K562 (cell line): ENCODE results near the gene HMCN2. TPM values are rescaled to one million over a fixed set of nuclear protein-coding genes. Genes with fewer than 3 reads are reported as not detected.

Source experiments
- ATAC-seq: fragments of 200-7000 bp; cut with Tn5 transposase; 3 replicates; pipeline ENCODE4 v1.9.1; 2020; ENCODE audit warnings: moderate library complexity
- BruUV-seq: library from RNA; stranded (reverse); fragments of 400-500 nt; replicated peaks from 2 replicates; lab custom pipeline; 2021; lab: Mats Ljungman, UMichigan
- CTCF ChIA-PET: fragments of 300-600 bp; formaldehyde crosslinking; extraction: SDS; loops from one replicate; lab custom pipeline; 2021; ENCODE audit warnings: low intra/inter-chr PET ratio; lab: Yijun Ruan, JAX
- POLR2A ChIA-PET: fragments of 300-600, 350-650 bp; sonication (Branson Sonifier 250); formaldehyde crosslinking; extraction: SDS; loops from one replicate; lab custom pipeline; 2021; ENCODE audit warnings: antibody characterized with exemption, inconsistent platforms; lab: Yijun Ruan, JAX
- DNase-seq, 4 experiments: peaks; one replicate each; pipeline versions ENCODE4 v3.0.0 to v3.0.0-alpha.2; 2011 to 2018; ENCODE audit warnings: low spot score in 3 of 4, mixed read lengths in 3 of 4; ENCODE audit errors: extremely low read depth in 1 of 4
- FAIRE-seq: peaks from 2 replicates; lab custom pipeline; 2011; peaks lifted over from hg19 to GRCh38; lab: Jason Lieb, UNC
- H2AFZ ChIP-seq: 2 replicates; pipeline ENCODE4 v1.6.0; 2011; ENCODE audit warnings: low read depth, low read length, control low read depth, inconsistent platforms
- H3K27ac ChIP-seq: fragments of 200-600 bp; 3 replicates; pipeline ENCODE4 v1.8.0; 2011; ENCODE audit warnings: low read depth, mild to moderate bottlenecking, control low read depth, inconsistent platforms, low read length, moderate library complexity, mixed read lengths; ENCODE audit errors: extremely low read depth
- H3K27me3 ChIP-seq, 2 experiments: fragments of 300-600 bp in 1 of 2; 2 replicates in 1 of 2; 3 replicates in 1 of 2; pipeline versions ENCODE4 v1.6.0 to v1.8.0; 2011; ENCODE audit warnings: inconsistent platforms in 2 of 2, low read length in 2 of 2, mild to moderate bottlenecking in 1 of 2, mixed read lengths in 1 of 2, moderate library complexity in 1 of 2; ENCODE audit not compliant: control insufficient read depth in 2 of 2, insufficient read depth in 2 of 2
- H3K36me3 ChIP-seq: fragments of 300-600 bp; 3 replicates; pipeline ENCODE4 v1.8.0; 2011; ENCODE audit warnings: mild to moderate bottlenecking, low read length, inconsistent platforms; ENCODE audit not compliant: control insufficient read depth, insufficient read depth
- H3K4me1 ChIP-seq, 2 experiments: fragments of 200-600 bp in 1 of 2; replicated peaks in 1 of 2; 2 replicates in 1 of 2; 3 replicates in 1 of 2; pipeline versions ENCODE4 v1.5.1 to v1.8.0; 2011; ENCODE audit warnings: inconsistent platforms in 2 of 2, low read length in 2 of 2, mild to moderate bottlenecking in 1 of 2, mixed read lengths in 1 of 2, moderate library complexity in 1 of 2; ENCODE audit not compliant: control insufficient read depth in 2 of 2, insufficient read depth in 2 of 2
- H3K4me2 ChIP-seq: 2 replicates; pipeline ENCODE4 v1.6.1; 2011; ENCODE audit warnings: low read length, control low read depth, inconsistent platforms, mixed read lengths; ENCODE audit not compliant: insufficient read depth
- H3K4me3 ChIP-seq: fragments of 200-600 bp; sonication (generic), shearing (Covaris generic); 2 replicates; pipeline ENCODE4 v1.5.1; 2016; ENCODE audit warnings: control low read depth, inconsistent platforms
- H3K79me2 ChIP-seq: fragments of 200-600 bp; 3 replicates; pipeline ENCODE4 v1.8.0; 2011; ENCODE audit warnings: low read length, inconsistent platforms; ENCODE audit not compliant: control insufficient read depth, insufficient read depth
- H3K9ac ChIP-seq, 2 experiments: 2 replicates each; pipeline versions ENCODE4 v1.6.0 to v1.6.1; 2011; ENCODE audit warnings: low read depth in 2 of 2, low read length in 2 of 2, control low read depth in 1 of 2, inconsistent platforms in 1 of 2, mild to moderate bottlenecking in 1 of 2, mixed read lengths in 1 of 2; ENCODE audit not compliant: insufficient read depth in 1 of 2
- H3K9me1 ChIP-seq: one replicate; pipeline ENCODE4 v1.6.0; 2011; ENCODE audit warnings: inconsistent platforms, mild to moderate bottlenecking, low read length, moderate library complexity; ENCODE audit not compliant: control insufficient read depth, insufficient read depth
- H3K9me3 ChIP-seq: replicated peaks from 2 replicates; pipeline ENCODE4 v1.5.1; 2011; ENCODE audit warnings: low read depth, low read length, inconsistent platforms; ENCODE audit not compliant: control insufficient read depth, insufficient read depth
- H4K20me1 ChIP-seq: replicated peaks from 2 replicates; pipeline ENCODE4 v1.6.1; 2011; ENCODE audit warnings: low read length, inconsistent platforms, mixed read lengths; ENCODE audit not compliant: control insufficient read depth, insufficient read depth
- CSDE1 ChIP-seq, 2 experiments: fragments of 450-650 bp; IDR thresholded peaks; 2 replicates each; pipeline ENCODE4 v1.6.1; 2016; ENCODE audit warnings: mild to moderate bottlenecking in 1 of 2
- ELF1 ChIP-seq: fragments of 200-800 bp; sonication (Bioruptor generic); IDR thresholded peaks from 2 replicates; pipeline ENCODE4 v1.6.1; 2016; ENCODE audit warnings: missing genetic modification characterization, missing compliant biosample characterization
- EP300 ChIP-seq: IDR thresholded peaks from 2 replicates; pipeline ENCODE4 v1.6.1; 2012; ENCODE audit warnings: low read length, improper control_type of control experiment
- NR1H2 ChIP-seq: sonication (generic); formaldehyde crosslinking; IDR thresholded peaks from 2 replicates; pipeline ENCODE4 v1.4.0; 2020; ENCODE audit warnings: mild to moderate bottlenecking, missing genetic modification reagents
- POLR2B ChIP-seq: fragments of 450-650 bp; IDR thresholded peaks from 2 replicates; pipeline ENCODE4 v1.6.1; 2018; ENCODE audit warnings: low read depth; ENCODE audit not compliant: partially characterized antibody
- PURB ChIP-seq: sonication (generic); formaldehyde crosslinking; IDR thresholded peaks from 2 replicates; pipeline ENCODE4 v1.9.0; 2021; ENCODE audit warnings: low read depth, mild to moderate bottlenecking, missing genetic modification reagents
- RAD21 ChIP-seq, 2 experiments: fragments of 250-450 bp in 1 of 2; fragments of 450-650 bp in 1 of 2; sonication (Bioruptor Pico) in 1 of 2; formaldehyde crosslinking in 1 of 2; IDR thresholded peaks in 1 of 2; conservative IDR thresholded peaks in 1 of 2; 2 replicates each; pipeline versions ENCODE4 v1.4.0 to v1.8.0; 2020 to 2022; ENCODE audit warnings: mild to moderate bottlenecking in 2 of 2, moderate library complexity in 1 of 2
- SREBF2 ChIP-seq: sonication (generic); formaldehyde crosslinking; IDR thresholded peaks from 2 replicates; pipeline ENCODE4 v1.4.0; 2020; ENCODE audit warnings: mild to moderate bottlenecking, missing genetic modification reagents
- STAG1 ChIP-seq: sonication (generic); formaldehyde crosslinking; IDR thresholded peaks from 2 replicates; pipeline ENCODE4 v1.5.0; 2020; ENCODE audit warnings: missing genetic modification reagents, borderline replicate concordance
- ZNF445 ChIP-seq: fragments of 250-450 bp; sonication (Bioruptor Pico); IDR thresholded peaks from 2 replicates; pipeline ENCODE4 v1.4.0; 2020; ENCODE audit warnings: low read depth, mild to moderate bottlenecking, moderate library complexity
- WGBS: fragments of 100-300 bp; shearing (Covaris generic); methylation state at CpG from one replicate; pipeline ENCODE4 v1.1.6; 2016; ENCODE audit warnings: low coverage, mixed read lengths; ENCODE audit not compliant: insufficient coverage; ENCODE audit errors: missing lambda C conversion rate; 5-methylcytosine and 5-hydroxymethylcytosine counted together
- in situ Hi-C: fragments of 300-500 bp; cut with MboI; formaldehyde crosslinking; loops from 4 replicates; pipeline ENCODE4 v1.15.0; 2018; ENCODE audit warnings: inconsistent platforms, mixed read lengths
- intact Hi-C: fragments of 100-400 bp; cut with micrococcal nuclease; formaldehyde crosslinking; loops from 2 replicates; pipeline ENCODE4 v1.14.2; 2022
- polyA plus RNA-seq, 8 experiments: library from polyadenylated mRNA; depleted of rRNA in 4 of 8; stranded (reverse) in 5 of 8; unstranded in 3 of 8; fragments of >200 nt; fragmentation: Nextera tagmentation in 2 of 8; fragmentation: Illumina TruSeq in 1 of 8; extraction: Ambion mirVana in 2 of 8; extraction: Trizol in 1 of 8; gene quantifications; 2 replicates each; pipeline versions ENCODE4 v1.2.1 to v1.2.3, GENCODE V29; 2011 to 2014; ENCODE audit warnings: inconsistent platforms in 1 of 8, missing spikeins in 1 of 8
- total RNA-seq, 7 experiments: library from RNA; depleted of rRNA in 6 of 7; stranded (reverse); fragments of >200 nt in 6 of 7; fragmentation: Illumina TruSeq in 2 of 7; extraction: Trizol in 2 of 7; gene quantifications; 2 replicates each; pipeline versions ENCODE4 v1.2.1 to v1.2.3, GENCODE V29; 2011 to 2021; ENCODE audit warnings: low replicate concordance in 1 of 7
- TF ChIP-seq, protein P1 (sequence below), 3 experiments: IDR thresholded peaks in 2 of 3; conservative IDR thresholded peaks in 1 of 3; 2 replicates each; pipeline ENCODE4 v1.5.1; 2011 to 2012; ENCODE audit warnings: low read length in 3 of 3, mild to moderate bottlenecking in 3 of 3, control low read depth in 2 of 3, improper control_type of control experiment in 1 of 3, inconsistent platforms in 1 of 3, low read depth in 1 of 3, mixed read lengths in 1 of 3, moderate library complexity in 1 of 3; ENCODE audit not compliant: insufficient read depth in 2 of 3
- TF ChIP-seq, protein P2 (sequence below): sonication (generic); formaldehyde crosslinking; IDR thresholded peaks from 2 replicates; pipeline ENCODE4 v1.8.1; 2023; ENCODE audit warnings: missing genetic modification reagents, mild to moderate bottlenecking, borderline replicate concordance
- TF ChIP-seq, protein P3 (sequence below): fragments of 450-650 bp; IDR thresholded peaks from 2 replicates; pipeline ENCODE4 v1.6.1; 2017; ENCODE audit warnings: mild to moderate bottlenecking, moderate library complexity

HMCN2 gene
- total and polyA plus RNA-seq, 9 of the 15 experiments (the other 6 are each of a cell fraction or from before 2014, with no cell fraction given), result 0.01 TPM; not detected in 8

DNA sequence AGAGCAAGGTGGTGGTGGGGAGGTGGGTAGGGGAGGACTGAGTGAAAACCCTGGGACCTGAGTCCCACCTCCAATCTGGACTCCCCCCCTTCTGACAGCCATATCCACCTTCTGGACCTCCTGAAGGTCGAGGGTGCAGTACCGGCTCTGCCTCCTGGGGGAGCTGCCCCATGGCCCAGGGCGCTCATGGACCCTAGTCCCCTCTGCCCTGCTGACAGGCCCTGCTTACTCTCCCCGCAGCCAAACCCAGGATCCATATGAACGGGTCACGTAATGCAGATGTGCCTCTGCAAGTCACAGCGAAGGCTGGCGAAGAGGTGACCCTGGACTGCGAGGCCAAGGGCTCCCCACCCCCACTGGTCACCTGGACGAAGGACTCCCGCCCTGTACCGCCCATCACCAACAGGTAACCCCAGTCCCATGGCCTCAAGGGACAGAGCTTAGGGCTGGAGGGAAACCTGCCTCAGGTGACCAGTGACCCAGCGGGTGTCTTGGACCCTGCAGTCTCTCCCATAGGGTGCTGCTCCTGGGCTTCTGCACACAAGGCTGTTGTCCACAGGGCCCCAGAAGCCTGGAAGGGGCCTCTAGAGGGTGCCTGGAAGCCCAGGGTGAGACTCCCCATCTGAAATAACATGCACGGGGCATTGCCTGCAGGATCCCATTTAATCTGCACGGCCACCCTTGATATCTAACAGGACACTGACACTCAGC lies 61.7 kb downstream of the HMCN2 start:
- ATAC-seq (peak; percentile 95), FAIRE-seq (no peak), DNase-seq (peak; percentile 53 to 72 (median 68))
- POLR2A ChIA-PET, result interaction anchor here (0.5 to 1.0 kb wide), 4 partner anchors 9 to 336 kb away, joined by 3 to 4 read pairs (median 4); no protein-coding TSS in a partner anchor
- Histone ChIP-seq H2AFZ (no peak overlapping the region), H3K36me3 (no peaks in the 10 kb centered on the region), H3K9me1 (no peaks in the 10 kb centered on the region), H3K9me3 (no peaks in the 10 kb centered on the region), H3K9ac (no peak overlapping the region; a peak in 1 of 4 replicates), H3K79me2 (no peaks in the 10 kb centered on the region), H3K4me1 (peaks cover 0 to 16% of the 10 kb centered on the region in 2 experiments; a peak in 2 of 5 replicates), H3K27me3 (peaks cover 38 to 87% of the 10 kb centered on the region in 2 experiments), H4K20me1 (peaks cover 5% of the 10 kb centered on the region), H3K27ac (no peak overlapping the region), H3K4me3 (no peak overlapping the region), H3K4me2 (no peak overlapping the region)
- in situ Hi-C loops, result loop anchor here (25.0 kb wide), 1 partner anchor 665 kb away; the partner anchor contains the start of gene PRRX2
- no TSS peak for BruUV-seq
- intact Hi-C loops, result no loop called here
- CTCF ChIA-PET, result no interaction called here
- 11% methylated on average over 15 of the region's 15 CpGs for WGBS
- TF ChIP-seq PURB (CRISPR knock-in tag), result no peak
- TF ChIP-seq, protein P1, sequence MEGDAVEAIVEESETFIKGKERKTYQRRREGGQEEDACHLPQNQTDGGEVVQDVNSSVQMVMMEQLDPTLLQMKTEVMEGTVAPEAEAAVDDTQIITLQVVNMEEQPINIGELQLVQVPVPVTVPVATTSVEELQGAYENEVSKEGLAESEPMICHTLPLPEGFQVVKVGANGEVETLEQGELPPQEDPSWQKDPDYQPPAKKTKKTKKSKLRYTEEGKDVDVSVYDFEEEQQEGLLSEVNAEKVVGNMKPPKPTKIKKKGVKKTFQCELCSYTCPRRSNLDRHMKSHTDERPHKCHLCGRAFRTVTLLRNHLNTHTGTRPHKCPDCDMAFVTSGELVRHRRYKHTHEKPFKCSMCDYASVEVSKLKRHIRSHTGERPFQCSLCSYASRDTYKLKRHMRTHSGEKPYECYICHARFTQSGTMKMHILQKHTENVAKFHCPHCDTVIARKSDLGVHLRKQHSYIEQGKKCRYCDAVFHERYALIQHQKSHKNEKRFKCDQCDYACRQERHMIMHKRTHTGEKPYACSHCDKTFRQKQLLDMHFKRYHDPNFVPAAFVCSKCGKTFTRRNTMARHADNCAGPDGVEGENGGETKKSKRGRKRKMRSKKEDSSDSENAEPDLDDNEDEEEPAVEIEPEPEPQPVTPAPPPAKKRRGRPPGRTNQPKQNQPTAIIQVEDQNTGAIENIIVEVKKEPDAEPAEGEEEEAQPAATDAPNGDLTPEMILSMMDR (IDR thresholded peaks at IDR 0.05 in 2 of 3, conservative IDR thresholded peaks at IDR 0.05 in 1 of 3; ENCODE audit: insufficient read depth in 2 of 3, low read depth in 1 of 3, low read length in 3 of 3), result peak; percentile 58 to 75 (median 68)
- TF ChIP-seq, protein P2, sequence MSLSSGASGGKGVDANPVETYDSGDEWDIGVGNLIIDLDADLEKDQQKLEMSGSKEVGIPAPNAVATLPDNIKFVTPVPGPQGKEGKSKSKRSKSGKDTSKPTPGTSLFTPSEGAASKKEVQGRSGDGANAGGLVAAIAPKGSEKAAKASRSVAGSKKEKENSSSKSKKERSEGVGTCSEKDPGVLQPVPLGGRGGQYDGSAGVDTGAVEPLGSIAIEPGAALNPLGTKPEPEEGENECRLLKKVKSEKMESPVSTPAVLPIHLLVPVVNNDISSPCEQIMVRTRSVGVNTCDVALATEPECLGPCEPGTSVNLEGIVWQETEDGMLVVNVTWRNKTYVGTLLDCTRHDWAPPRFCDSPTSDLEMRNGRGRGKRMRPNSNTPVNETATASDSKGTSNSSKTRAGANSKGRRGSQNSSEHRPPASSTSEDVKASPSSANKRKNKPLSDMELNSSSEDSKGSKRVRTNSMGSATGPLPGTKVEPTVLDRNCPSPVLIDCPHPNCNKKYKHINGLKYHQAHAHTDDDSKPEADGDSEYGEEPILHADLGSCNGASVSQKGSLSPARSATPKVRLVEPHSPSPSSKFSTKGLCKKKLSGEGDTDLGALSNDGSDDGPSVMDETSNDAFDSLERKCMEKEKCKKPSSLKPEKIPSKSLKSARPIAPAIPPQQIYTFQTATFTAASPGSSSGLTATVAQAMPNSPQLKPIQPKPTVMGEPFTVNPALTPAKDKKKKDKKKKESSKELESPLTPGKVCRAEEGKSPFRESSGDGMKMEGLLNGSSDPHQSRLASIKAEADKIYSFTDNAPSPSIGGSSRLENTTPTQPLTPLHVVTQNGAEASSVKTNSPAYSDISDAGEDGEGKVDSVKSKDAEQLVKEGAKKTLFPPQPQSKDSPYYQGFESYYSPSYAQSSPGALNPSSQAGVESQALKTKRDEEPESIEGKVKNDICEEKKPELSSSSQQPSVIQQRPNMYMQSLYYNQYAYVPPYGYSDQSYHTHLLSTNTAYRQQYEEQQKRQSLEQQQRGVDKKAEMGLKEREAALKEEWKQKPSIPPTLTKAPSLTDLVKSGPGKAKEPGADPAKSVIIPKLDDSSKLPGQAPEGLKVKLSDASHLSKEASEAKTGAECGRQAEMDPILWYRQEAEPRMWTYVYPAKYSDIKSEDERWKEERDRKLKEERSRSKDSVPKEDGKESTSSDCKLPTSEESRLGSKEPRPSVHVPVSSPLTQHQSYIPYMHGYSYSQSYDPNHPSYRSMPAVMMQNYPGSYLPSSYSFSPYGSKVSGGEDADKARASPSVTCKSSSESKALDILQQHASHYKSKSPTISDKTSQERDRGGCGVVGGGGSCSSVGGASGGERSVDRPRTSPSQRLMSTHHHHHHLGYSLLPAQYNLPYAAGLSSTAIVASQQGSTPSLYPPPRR (CRISPR knock-in tag), result no peak
- no peak for TF ChIP-seq EP300
- no peak for TF ChIP-seq NR1H2 (CRISPR knock-in tag)
- TF ChIP-seq ELF1 (tag), result no peak
- no peak for TF ChIP-seq POLR2B
- TF ChIP-seq STAG1 (CRISPR knock-in tag), result peak; percentile 62
- no peak for TF ChIP-seq CSDE1 (IDR thresholded peaks at IDR 0.05)
- TF ChIP-seq, protein P3, sequence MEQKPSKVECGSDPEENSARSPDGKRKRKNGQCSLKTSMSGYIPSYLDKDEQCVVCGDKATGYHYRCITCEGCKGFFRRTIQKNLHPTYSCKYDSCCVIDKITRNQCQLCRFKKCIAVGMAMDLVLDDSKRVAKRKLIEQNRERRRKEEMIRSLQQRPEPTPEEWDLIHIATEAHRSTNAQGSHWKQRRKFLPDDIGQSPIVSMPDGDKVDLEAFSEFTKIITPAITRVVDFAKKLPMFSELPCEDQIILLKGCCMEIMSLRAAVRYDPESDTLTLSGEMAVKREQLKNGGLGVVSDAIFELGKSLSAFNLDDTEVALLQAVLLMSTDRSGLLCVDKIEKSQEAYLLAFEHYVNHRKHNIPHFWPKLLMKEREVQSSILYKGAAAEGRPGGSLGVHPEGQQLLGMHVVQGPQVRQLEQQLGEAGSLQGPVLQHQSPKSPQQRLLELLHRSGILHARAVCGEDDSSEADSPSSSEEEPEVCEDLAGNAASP, result no peak
- TF ChIP-seq RAD21 (CRISPR knock-in tag; conservative IDR thresholded peaks at IDR 0.05 in 1 of 2, IDR thresholded peaks at IDR 0.05 in 1 of 2), result peak in 1 of 2 experiments; percentile 33; a peak in 2 of 4 replicates
- no peak for TF ChIP-seq ZNF445
- TF ChIP-seq SREBF2 (CRISPR knock-in tag), result no peak
